Kidney glomerular epithelial cell (primary cell): Measurements from ENCODE around the gene EXOC6.
A peak's percentile ranks its signal among the peaks of the same experiment; 100 is the strongest.
"Not testable (repeated sequence)": the region's sequence is repeated elsewhere in the genome, so short reads cannot be mapped to it uniquely, and the experiment has no call there.

Experiments
- DNase-seq: peaks from one replicate; lab custom pipeline; 2025; lab: John Stamatoyannopoulos, UW

Gene EXOC6

GRCh38 chr10:93079663-93080349 lies 231.5 kb downstream of the EXOC6 start:
- no peak for DNase-seq

GRCh38 chr10:93080350-93081046 lies 232.2 kb downstream of the EXOC6 start:
- peak; percentile 49 for DNase-seq

GRCh38 chr10:93081318-93081717 lies 233.0 kb downstream of the EXOC6 start:
- DNase-seq, result no peak

GRCh38 chr10:93081834-93082233 lies 233.5 kb downstream of the EXOC6 start:
- DNase-seq, result peak; percentile 6

GRCh38 chr10:93083743-93084539 lies 235.6 kb downstream of the EXOC6 start:
- DNase-seq, result no peak

GRCh38 chr10:93085272-93085859 lies 237.0 kb downstream of the EXOC6 start:
- DNase-seq, result no peak

- DNase-seq, result no peak
These were observed 238.0 kb downstream of the EXOC6 start for GRCh38 chr10:93086289-93086688.

GRCh38 chr10:93087846-93088245 lies 239.5 kb downstream of the EXOC6 start:
- DNase-seq, result no peak

- DNase-seq, result no peak
These were observed 240.1 kb downstream of the EXOC6 start for GRCh38 chr10:93088466-93088865.

GRCh38 chr10:93090619-93091018 lies 242.3 kb downstream of the EXOC6 start:
- DNase-seq, result no peak

GRCh38 chr10:93091960-93092359 lies 243.6 kb downstream of the EXOC6 start:
- no peak for DNase-seq

GRCh38 chr10:93095225-93095624 lies 246.9 kb downstream of the EXOC6 start:
- no peak for DNase-seq

GRCh38 chr10:93096901-93097300 lies 248.6 kb downstream of the EXOC6 start:
- DNase-seq, result no peak

- no peak for DNase-seq
These were observed 249.1 kb downstream of the EXOC6 start for GRCh38 chr10:93097386-93097785.

GRCh38 chr10:93098816-93099215 lies 250.5 kb downstream of the EXOC6 start:
- DNase-seq, result no peak

GRCh38 chr10:93099670-93100069 lies 251.3 kb downstream of the EXOC6 start:
- DNase-seq, result no peak

GRCh38 chr10:93101148-93101547 lies 252.8 kb downstream of the EXOC6 start:
- not testable (repeated sequence) for DNase-seq

- DNase-seq, result no peak
These were observed 255.6 kb downstream of the EXOC6 start for GRCh38 chr10:93103953-93104352.

GRCh38 chr10:93106631-93107072 lies 258.3 kb downstream of the EXOC6 start:
- no peak for DNase-seq
